HepG2 (cell line): ENCODE measurements around the gene LCE1A. TPM values are rescaled to one million over a fixed set of nuclear protein-coding genes. Genes with fewer than 3 reads are reported as not detected.

Experiments used
- ATAC-seq: fragments of 200-7000 bp; cut with Tn5 transposase; 3 replicates; pipeline ENCODE4 v1.9.1; 2020; ENCODE audit warnings: mild to moderate bottlenecking, moderate library complexity
- BruUV-seq: library from RNA; stranded (reverse); fragments of 400-500 nt; replicated peaks from 2 replicates; lab custom pipeline; 2021; lab: Mats Ljungman, UMichigan
- CTCF ChIA-PET: fragments of 300-600 bp; formaldehyde crosslinking; extraction: SDS; loops from one replicate; lab custom pipeline; 2021; ENCODE audit warnings: low total read pairs, inconsistent platforms, low intra/inter-chr PET ratio; lab: Yijun Ruan, JAX
- POLR2A ChIA-PET: fragments of 350-600 bp; sonication (Branson Sonifier 250); formaldehyde crosslinking; loops from one replicate; lab custom pipeline; 2020; ENCODE audit warnings: antibody characterized with exemption, inconsistent platforms; lab: Yijun Ruan, JAX
- DNase-seq: peaks from one replicate; pipeline ENCODE4 v3.0.0-alpha.2; 2015; ENCODE audit warnings: low spot score
- FAIRE-seq: peaks from 3 replicates; lab custom pipeline; 2011; peaks lifted over from hg19 to GRCh38; lab: Jason Lieb, UNC
- H2AFZ ChIP-seq: one replicate; pipeline ENCODE4 v1.6.1; 2011; ENCODE audit warnings: low read length, inconsistent platforms
- H3K27ac ChIP-seq: fragments of 300-600 bp; 3 replicates; pipeline ENCODE4 v1.8.0; 2011; ENCODE audit warnings: mixed run types, mild to moderate bottlenecking, mixed read lengths, low read length, inconsistent platforms; ENCODE audit not compliant: insufficient read depth; ENCODE audit errors: extremely low read length
- H3K27me3 ChIP-seq, 2 experiments: fragments of 200-600 bp in 1 of 2; 2 replicates in 1 of 2; 3 replicates in 1 of 2; pipeline versions ENCODE4 v1.6.0 to v1.8.0; 2011; ENCODE audit warnings: low read length in 2 of 2, mild to moderate bottlenecking in 2 of 2, moderate library complexity in 2 of 2, inconsistent platforms in 1 of 2; ENCODE audit not compliant: insufficient read depth in 2 of 2, control insufficient read depth in 1 of 2
- H3K36me3 ChIP-seq, 2 experiments: fragments of 200-600 bp in 1 of 2; replicated peaks in 1 of 2; 2 replicates in 1 of 2; 3 replicates in 1 of 2; pipeline versions ENCODE4 v1.5.1 to v1.8.0; 2011; ENCODE audit warnings: low read length in 2 of 2, inconsistent platforms in 1 of 2; ENCODE audit not compliant: insufficient read depth in 2 of 2, control insufficient read depth in 1 of 2
- H3K4me1 ChIP-seq: 2 replicates; pipeline ENCODE4 v1.5.1; 2012; ENCODE audit warnings: low read length, inconsistent platforms; ENCODE audit not compliant: insufficient read depth
- H3K4me2 ChIP-seq: 2 replicates; pipeline ENCODE4 v1.6.0; 2011; ENCODE audit warnings: low read depth, low read length, inconsistent platforms
- H3K4me3 ChIP-seq, 3 experiments: fragments of 200-600 bp in 1 of 3; sonication (generic), shearing (Covaris generic) in 1 of 3; replicated peaks in 1 of 3; 2 replicates each; pipeline ENCODE4 v1.5.1; 2011 to 2016; ENCODE audit warnings: low read length in 3 of 3, inconsistent platforms in 2 of 3, low read depth in 2 of 3, mild to moderate bottlenecking in 2 of 3, control low read depth in 1 of 3, mixed read lengths in 1 of 3; ENCODE audit not compliant: insufficient read depth in 1 of 3
- H3K79me2 ChIP-seq: one replicate; pipeline ENCODE4 v1.6.1; 2011; ENCODE audit warnings: low read length, inconsistent platforms; ENCODE audit not compliant: insufficient read depth
- H3K9ac ChIP-seq: 2 replicates; pipeline ENCODE4 v1.6.0; 2011; ENCODE audit warnings: mild to moderate bottlenecking, low read depth, low read length, inconsistent platforms; ENCODE audit not compliant: insufficient read depth
- H3K9me3 ChIP-seq: 2 replicates; pipeline ENCODE4 v1.5.1; 2012; ENCODE audit warnings: mild to moderate bottlenecking, low read length
- H4K20me1 ChIP-seq: 2 replicates; pipeline ENCODE4 v1.6.0; 2011; ENCODE audit warnings: inconsistent platforms, mild to moderate bottlenecking, low read length, moderate library complexity; ENCODE audit not compliant: insufficient read depth
- CENPX ChIP-seq: sonication (generic); formaldehyde crosslinking; IDR thresholded peaks from 2 replicates; pipeline ENCODE4 v1.9.0; 2021; ENCODE audit warnings: mild to moderate bottlenecking, missing genetic modification reagents, moderate library complexity
- IKZF4 ChIP-seq: sonication (generic); formaldehyde crosslinking; IDR thresholded peaks from 2 replicates; pipeline ENCODE4 v1.5.1; 2020; ENCODE audit warnings: borderline replicate concordance, mild to moderate bottlenecking, low read depth, missing genetic modification reagents; ENCODE audit errors: not compliant biosample characterization
- IRX3 ChIP-seq: sonication (generic); formaldehyde crosslinking; IDR thresholded peaks from 2 replicates; pipeline ENCODE4 v1.8.1; 2023; ENCODE audit warnings: mild to moderate bottlenecking, low read depth, missing genetic modification reagents, borderline replicate concordance
- ISX ChIP-seq: sonication (generic); formaldehyde crosslinking; conservative IDR thresholded peaks from 2 replicates; pipeline ENCODE4 v1.5.0; 2020; ENCODE audit warnings: missing genetic modification reagents
- SMC3 ChIP-seq: IDR thresholded peaks from 2 replicates; pipeline ENCODE4 v1.6.1; 2011; ENCODE audit warnings: low read length, improper control_type of control experiment
- STAG1 ChIP-seq: sonication (generic); formaldehyde crosslinking; IDR thresholded peaks from 2 replicates; pipeline ENCODE4 v1.4.0; 2020; ENCODE audit warnings: missing genetic modification reagents
- ZNF598 ChIP-seq: sonication (generic); formaldehyde crosslinking; IDR thresholded peaks from 2 replicates; pipeline ENCODE4 v1.5.1; 2020; ENCODE audit warnings: mild to moderate bottlenecking, missing genetic modification reagents, borderline replicate concordance
- ZNF670 ChIP-seq: sonication (generic); formaldehyde crosslinking; IDR thresholded peaks from 2 replicates; pipeline ENCODE4 v1.8.0; 2022; ENCODE audit warnings: mild to moderate bottlenecking, missing genetic modification reagents, borderline replicate concordance
- ZNF781 ChIP-seq: sonication (generic); formaldehyde crosslinking; IDR thresholded peaks from 2 replicates; pipeline ENCODE4 v1.5.1; 2020; ENCODE audit warnings: borderline replicate concordance, mild to moderate bottlenecking, missing genetic modification reagents; ENCODE audit errors: not compliant biosample characterization
- WGBS: methylation state at CpG from one replicate; pipeline ENCODE4 v1.1.6; 2017; ENCODE audit warnings: low lambda C conversion rate; 5-methylcytosine and 5-hydroxymethylcytosine counted together
- in situ Hi-C: cut with HindIII; loops from 2 replicates; pipeline ENCODE4 v1.10.0; 2017; ENCODE audit warnings: low pct_unique_long_range_greater_than_20kb; ENCODE audit not compliant: extremely low pct_ligation_motif_present
- intact Hi-C: fragments of 100-400 bp; cut with micrococcal nuclease; formaldehyde crosslinking; loops from one replicate; pipeline ENCODE4 v1.10.0; 2022; ENCODE audit not compliant: unreplicated experiment
- polyA plus RNA-seq, 8 experiments: library from polyadenylated mRNA; depleted of rRNA in 3 of 8; stranded (reverse) in 7 of 8; unstranded in 1 of 8; fragments of >200 nt; fragmentation: Illumina TruSeq in 4 of 8; extraction: Trizol in 4 of 8; gene quantifications; 2 replicates each; pipeline versions ENCODE4 v1.2.1 to v1.2.3, GENCODE V29; 2011 to 2016; ENCODE audit warnings: low read depth in 4 of 8, missing spikeins in 1 of 8, mixed read lengths in 1 of 8; ENCODE audit not compliant: insufficient read depth in 1 of 8
- total RNA-seq, 5 experiments: library from RNA; depleted of rRNA; stranded (reverse); fragments of >200 nt; fragmentation: Illumina TruSeq; extraction: Trizol; gene quantifications; 2 replicates each; pipeline ENCODE4 v1.2.3, GENCODE V29; 2016; ENCODE audit warnings: low read depth in 1 of 5
- TF ChIP-seq, protein P1 (sequence below): sonication (generic); formaldehyde crosslinking; IDR thresholded peaks from 2 replicates; pipeline ENCODE4 v1.5.0; 2020; ENCODE audit warnings: mild to moderate bottlenecking, missing genetic modification reagents, moderate library complexity

The LCE1A gene
- total and polyA plus RNA-seq, 2 of the 13 experiments (the other 11 are each of a cell fraction or from before 2014, with no cell fraction given): not detected

DNA sequence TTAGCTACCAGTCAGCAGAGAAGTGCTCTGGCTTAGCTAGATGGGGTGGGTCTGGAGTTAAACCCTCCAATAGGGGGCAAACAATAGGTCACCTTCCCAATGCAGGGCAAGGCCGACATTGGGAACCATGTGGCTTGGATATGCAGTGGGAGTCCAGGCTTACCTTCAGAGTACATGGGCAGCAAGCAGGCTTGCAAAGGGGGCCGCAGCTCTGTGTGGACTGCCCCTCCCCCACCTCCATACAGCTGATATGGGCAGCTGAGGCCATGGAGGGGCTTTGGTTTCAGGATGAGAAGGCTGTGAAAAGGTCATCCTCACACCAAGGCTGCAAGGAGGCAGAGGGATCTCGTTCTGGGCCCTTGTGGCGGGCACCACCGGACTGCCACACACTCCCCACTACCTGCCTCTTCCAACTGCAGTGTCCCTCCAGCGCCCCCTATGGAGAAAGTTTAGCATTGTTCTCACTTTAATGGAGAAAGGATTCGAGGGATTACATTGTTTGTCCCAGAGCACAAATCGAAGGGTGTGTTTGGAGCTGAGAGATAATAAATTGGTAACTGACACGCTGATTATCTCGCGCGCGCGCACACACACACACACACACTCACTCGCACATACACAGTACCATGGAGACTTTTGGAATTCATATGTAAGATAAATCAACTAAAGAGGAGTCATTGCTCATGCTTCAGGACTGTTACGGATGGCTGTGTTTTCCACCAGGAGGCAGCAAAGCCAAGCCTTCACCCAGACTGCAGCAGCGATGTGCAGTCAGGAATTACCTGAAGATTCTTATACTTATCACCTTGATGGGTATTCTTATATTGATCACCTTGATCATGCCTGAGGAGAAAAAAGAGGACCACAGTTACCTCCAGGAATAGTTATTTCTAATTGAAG lies 43.8 kb downstream of the LCE1A start:
- Histone ChIP-seq H3K27me3 (no peaks in the 10 kb centered on the region), H3K9ac (no peak overlapping the region), H3K4me2 (no peak overlapping the region), H3K79me2 (no peaks in the 10 kb centered on the region), H4K20me1 (no peaks in the 10 kb centered on the region), H3K36me3 (no peaks in the 10 kb centered on the region), H3K9me3 (no peaks in the 10 kb centered on the region), H2AFZ (no peak overlapping the region), H3K4me1 (no peaks in the 10 kb centered on the region), H3K4me3 (no peak overlapping the region), H3K27ac (no peak overlapping the region)
- in situ Hi-C loops (loop anchor here (5.0 to 10.0 kb wide), 3 partner anchors 56 to 354 kb away; no protein-coding TSS in a partner anchor), intact Hi-C loops (loop anchor here (1.0 kb wide), 1 partner anchor 55 kb away; no protein-coding TSS in a partner anchor)
- ATAC-seq: peak; percentile 84
- BruUV-seq: no TSS peak
- FAIRE-seq: no peak
- POLR2A ChIA-PET: no interaction called here
- TF ChIP-seq ZNF670 (CRISPR knock-in tag): no peak
- no peak for TF ChIP-seq IKZF4 (CRISPR knock-in tag)
- TF ChIP-seq STAG1: peak; percentile 49
- peak; percentile 36; the same call in 1 of the 2 replicates for TF ChIP-seq SMC3
- TF ChIP-seq CENPX: no peak
- no peak for TF ChIP-seq ZNF598 (CRISPR knock-in tag)
- no peak for TF ChIP-seq ISX
- TF ChIP-seq IRX3 (CRISPR knock-in tag): no peak
- TF ChIP-seq, protein P1, sequence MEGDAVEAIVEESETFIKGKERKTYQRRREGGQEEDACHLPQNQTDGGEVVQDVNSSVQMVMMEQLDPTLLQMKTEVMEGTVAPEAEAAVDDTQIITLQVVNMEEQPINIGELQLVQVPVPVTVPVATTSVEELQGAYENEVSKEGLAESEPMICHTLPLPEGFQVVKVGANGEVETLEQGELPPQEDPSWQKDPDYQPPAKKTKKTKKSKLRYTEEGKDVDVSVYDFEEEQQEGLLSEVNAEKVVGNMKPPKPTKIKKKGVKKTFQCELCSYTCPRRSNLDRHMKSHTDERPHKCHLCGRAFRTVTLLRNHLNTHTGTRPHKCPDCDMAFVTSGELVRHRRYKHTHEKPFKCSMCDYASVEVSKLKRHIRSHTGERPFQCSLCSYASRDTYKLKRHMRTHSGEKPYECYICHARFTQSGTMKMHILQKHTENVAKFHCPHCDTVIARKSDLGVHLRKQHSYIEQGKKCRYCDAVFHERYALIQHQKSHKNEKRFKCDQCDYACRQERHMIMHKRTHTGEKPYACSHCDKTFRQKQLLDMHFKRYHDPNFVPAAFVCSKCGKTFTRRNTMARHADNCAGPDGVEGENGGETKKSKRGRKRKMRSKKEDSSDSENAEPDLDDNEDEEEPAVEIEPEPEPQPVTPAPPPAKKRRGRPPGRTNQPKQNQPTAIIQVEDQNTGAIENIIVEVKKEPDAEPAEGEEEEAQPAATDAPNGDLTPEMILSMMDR (CRISPR knock-in tag): peak; percentile 47
- no peak for TF ChIP-seq ZNF781 (CRISPR knock-in tag)
- CTCF ChIA-PET: interaction anchor here (1.2 to 1.7 kb wide), 4 partner anchors 55 to 352 kb away, joined by 4 to 12 read pairs (median 6); no protein-coding TSS in a partner anchor
- 26% methylated on average over 12 of the region's 17 CpGs for WGBS
- DNase-seq: peak; percentile 20
